BE2C (cell line): Measurements from ENCODE around the gene TIAM2.

ENCODE experiments used
- DNase-seq: peaks from one replicate; pipeline ENCODE4 v3.0.0-alpha.2; 2020
- H3K27me3 ChIP-seq: fragments of 250-450 bp; sonication (Bioruptor Pico); 2 replicates; pipeline ENCODE4 v1.5.1; 2020; ENCODE audit warnings: mild to moderate bottlenecking
- H3K36me3 ChIP-seq: fragments of 250-450 bp; sonication (Bioruptor Pico); 2 replicates; pipeline ENCODE4 v1.5.1; 2020; ENCODE audit warnings: mild to moderate bottlenecking
- H3K4me1 ChIP-seq: fragments of 250-450 bp; sonication (Bioruptor Pico); 2 replicates; pipeline ENCODE4 v1.5.1; 2020
- H3K4me3 ChIP-seq: 2 replicates; pipeline ENCODE4 v1.5.1; 2011; ENCODE audit warnings: low read depth, low read length
- H3K9me3 ChIP-seq: fragments of 250-450 bp; sonication (Bioruptor Pico); 2 replicates; pipeline ENCODE4 v1.5.1; 2020
- CTCF ChIP-seq: IDR thresholded peaks from 2 replicates; pipeline ENCODE4 v1.5.1; 2012; ENCODE audit warnings: mild to moderate bottlenecking, low read depth, low read length

The TIAM2 gene

GRCh38 chr6:155125906-155126305 lies 130.8 kb downstream of the TIAM2 start:
- TF ChIP-seq CTCF = no peak
- DNase-seq = no peak
- peaks cover 5% of the 10 kb centered on the region for H3K4me1 ChIP-seq
- no peaks in the 10 kb centered on the region for H3K9me3 ChIP-seq
- no peaks in the 10 kb centered on the region for H3K27me3 ChIP-seq
- H3K36me3 ChIP-seq = no peaks in the 10 kb centered on the region
- no peak overlapping the region for H3K4me3 ChIP-seq

DNA sequence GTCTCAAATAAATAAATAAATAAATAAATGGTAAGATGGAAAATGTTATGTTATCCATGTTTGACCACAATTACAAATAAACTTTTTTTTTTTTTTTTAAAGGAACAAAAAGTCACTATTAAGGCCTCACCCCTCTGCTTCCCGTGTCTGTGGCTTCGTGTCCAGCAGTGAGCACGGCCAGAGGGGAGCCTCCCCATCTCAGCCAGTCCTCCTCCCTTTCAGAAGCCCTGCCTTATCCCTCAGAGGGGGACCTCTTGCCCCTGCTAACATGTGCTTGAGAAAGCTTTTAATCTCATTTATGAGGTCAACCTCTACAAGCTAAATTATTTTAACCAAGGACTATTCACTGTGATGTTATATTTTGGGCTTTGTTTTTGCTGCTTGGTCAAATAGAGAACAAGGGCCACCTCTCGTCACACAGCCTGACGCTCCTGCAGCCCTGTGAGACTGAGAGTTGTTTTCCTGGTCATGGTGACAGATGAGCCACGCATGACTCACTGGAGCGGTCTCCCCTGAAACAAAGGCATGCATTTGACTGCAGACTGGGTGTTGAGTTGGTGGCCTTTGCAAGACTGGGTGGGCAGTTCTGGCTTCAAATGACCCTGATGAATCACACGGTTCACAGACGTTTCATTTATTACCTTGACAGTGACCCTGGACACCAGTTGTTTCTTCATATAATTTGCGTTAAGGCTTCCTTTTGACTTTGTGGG lies 131.8 kb downstream of the TIAM2 start:
- Histone ChIP-seq H3K9me3 (no peaks in the 10 kb centered on the region), H3K36me3 (no peaks in the 10 kb centered on the region), H3K4me3 (no peak overlapping the region), H3K4me1 (no peaks in the 10 kb centered on the region; the same call in 1 of the 2 replicates), H3K27me3 (no peaks in the 10 kb centered on the region)
- no peak for DNase-seq
- no peak for TF ChIP-seq CTCF

GRCh38 chr6:155128977-155129376 lies 133.9 kb downstream of the TIAM2 start:
- Histone ChIP-seq H3K4me3 (no peak overlapping the region), H3K9me3 (no peaks in the 10 kb centered on the region), H3K36me3 (no peaks in the 10 kb centered on the region), H3K4me1 (no peaks in the 10 kb centered on the region), H3K27me3 (no peaks in the 10 kb centered on the region)
- no peak for TF ChIP-seq CTCF
- DNase-seq = no peak

GRCh38 chr6:155129744-155130143 lies 134.6 kb downstream of the TIAM2 start:
- Histone ChIP-seq H3K4me3 (no peak overlapping the region), H3K36me3 (no peaks in the 10 kb centered on the region), H3K4me1 (no peaks in the 10 kb centered on the region), H3K9me3 (no peaks in the 10 kb centered on the region), H3K27me3 (no peaks in the 10 kb centered on the region)
- TF ChIP-seq CTCF = no peak
- DNase-seq = no peak

- Histone ChIP-seq H3K9me3 (no peaks in the 10 kb centered on the region), H3K36me3 (no peaks in the 10 kb centered on the region), H3K4me3 (no peak overlapping the region), H3K27me3 (no peaks in the 10 kb centered on the region), H3K4me1 (no peaks in the 10 kb centered on the region)
- no peak for DNase-seq
- no peak for TF ChIP-seq CTCF
These were observed 135.2 kb downstream of the TIAM2 start for GRCh38 chr6:155130161-155130853.

- Histone ChIP-seq H3K4me1 (no peaks in the 10 kb centered on the region), H3K36me3 (no peaks in the 10 kb centered on the region), H3K9me3 (no peaks in the 10 kb centered on the region), H3K27me3 (no peaks in the 10 kb centered on the region), H3K4me3 (no peak overlapping the region)
- peak; percentile 35 for DNase-seq
- TF ChIP-seq CTCF = no peak
These were observed 137.5 kb downstream of the TIAM2 start for GRCh38 chr6:155132617-155133016.
